CD4-positive, CD25-positive, alpha-beta regulatory T cell (primary cell): Measurements from ENCODE around the gene KRT33A. TPM values are rescaled to one million over a fixed set of nuclear protein-coding genes. Genes with fewer than 3 reads are reported as not detected.
A peak's percentile ranks its signal among the peaks of the same experiment; 100 is the strongest.

Source experiments
- ATAC-seq, 2 donors: fragments of 150-1000 bp; cut with Tn5 transposase; one replicate each; pipeline ENCODE4 v1.10.0; 2021; ENCODE audit warnings: low read depth in 2 of 2, moderate number of reproducible peaks in 2 of 2, moderate library complexity in 1 of 2
- DNase-seq, 3 donors: peaks; one replicate each; pipeline versions ENCODE4 v3.0.0 to v3.0.0-alpha.2; 2012 to 2022; ENCODE audit warnings: mixed read lengths in 1 of 3
- H3K27ac ChIP-seq: one replicate; pipeline ENCODE4 v1.7.0; 2013; ENCODE audit warnings: mild to moderate bottlenecking, low read length; ENCODE audit not compliant: insufficient read depth, poor library complexity, severe bottlenecking
- H3K27me3 ChIP-seq: one replicate; pipeline ENCODE4 v1.7.0; 2013; ENCODE audit warnings: low read length; ENCODE audit not compliant: control insufficient read depth, insufficient read depth
- H3K36me3 ChIP-seq: one replicate; pipeline ENCODE4 v1.7.0; 2013; ENCODE audit warnings: mild to moderate bottlenecking, low read length, moderate library complexity; ENCODE audit not compliant: control insufficient read depth, insufficient read depth
- H3K4me1 ChIP-seq: 2 replicates; pipeline ENCODE4 v1.7.0; 2013; ENCODE audit warnings: mild to moderate bottlenecking, low read length; ENCODE audit not compliant: insufficient read depth, control insufficient read depth, poor library complexity, severe bottlenecking
- H3K4me3 ChIP-seq: one replicate; pipeline ENCODE4 v1.7.0; 2013; ENCODE audit warnings: low read depth, mild to moderate bottlenecking, low read length, moderate library complexity
- H3K9me3 ChIP-seq, 2 experiments: 1 replicate in 1 of 2; 2 replicates in 1 of 2; pipeline ENCODE4 v1.7.0; 2013; ENCODE audit warnings: low read length in 2 of 2, mild to moderate bottlenecking in 1 of 2, moderate library complexity in 1 of 2; ENCODE audit not compliant: control insufficient read depth in 2 of 2
- H3K27ac Mint-ChIP-seq, 3 donors: one replicate each; pipeline ENCODE4 v1.8.0; 2020 to 2022; ENCODE audit warnings: mild to moderate bottlenecking in 3 of 3, mixed read lengths in 3 of 3, moderate library complexity in 2 of 3
- H3K27me3 Mint-ChIP-seq: one replicate; pipeline ENCODE4 v1.8.0; 2022; ENCODE audit warnings: mild to moderate bottlenecking, mixed read lengths
- H3K36me3 Mint-ChIP-seq: one replicate; pipeline ENCODE4 v1.8.0; 2020; ENCODE audit warnings: mixed read lengths
- H3K4me1 Mint-ChIP-seq, 4 donors: one replicate each; pipeline ENCODE4 v1.8.0; 2020 to 2022; ENCODE audit warnings: mixed read lengths in 4 of 4, mild to moderate bottlenecking in 1 of 4
- H3K4me3 Mint-ChIP-seq, 4 donors: one replicate each; pipeline ENCODE4 v1.8.0; 2020 to 2022; ENCODE audit warnings: mild to moderate bottlenecking in 4 of 4, mixed read lengths in 4 of 4, moderate library complexity in 3 of 4
- H3K9me3 Mint-ChIP-seq, 7 donors: one replicate each; pipeline ENCODE4 v1.8.0; 2020 to 2022; ENCODE audit warnings: mixed read lengths in 7 of 7, mild to moderate bottlenecking in 3 of 7, moderate library complexity in 2 of 7
- polyA plus RNA-seq, 4 donors: library from polyadenylated mRNA; unstranded; fragments of 300-500 nt; fragmentation: Illumina TruSeq; gene quantifications; one replicate each; pipeline ENCODE4 v1.2.3, GENCODE V29; 2021
- total RNA-seq: library from RNA; stranded (reverse); gene quantifications from one replicate; pipeline ENCODE4 v1.2.3, GENCODE V29; 2022

The KRT33A gene
- total and polyA plus RNA-seq, 5 donors from 2014 or later = not detected

- Mint-ChIP-seq H3K36me3 (peaks cover 3% of the 10 kb centered on the region), H3K27me3 (no peaks in the 10 kb centered on the region), H3K4me3 (no peak overlapping the region), H3K4me1 (peaks cover 2 to 34% (median 15%) of the 10 kb centered on the region in 4 donors), H3K27ac (peak overlapping the region; percentile 14 to 85 (median 76)), H3K9me3 (peaks cover 0 to 12% (median 3%) of the 10 kb centered on the region in 7 donors)
- H3K9me3 ChIP-seq = no peaks in the 10 kb centered on the region
- peak; percentile 57 to 85 for ATAC-seq
- no peak overlapping the region for H3K4me3 ChIP-seq
- DNase-seq = peak in 2 of 3 donors; percentile 64 to 72
- H3K36me3 ChIP-seq = no peaks in the 10 kb centered on the region
- peaks cover 11% of the 10 kb centered on the region for H3K4me1 ChIP-seq
- no peak overlapping the region for H3K27ac ChIP-seq
- H3K27me3 ChIP-seq = no peaks in the 10 kb centered on the region
Measured at GRCh38 chr17:41322094-41322902, 28.3 kb downstream of the KRT33A start.

- H3K4me1 ChIP-seq = peaks cover 6% of the 10 kb centered on the region
- Mint-ChIP-seq H3K36me3 (peaks cover 3% of the 10 kb centered on the region), H3K9me3 (peaks cover 0 to 12% (median 4%) of the 10 kb centered on the region in 7 donors), H3K4me1 (peaks cover 2 to 28% (median 13%) of the 10 kb centered on the region in 4 donors), H3K4me3 (no peak overlapping the region), H3K27me3 (peaks cover 8% of the 10 kb centered on the region), H3K27ac (peak overlapping the region in 1 of 3 donors; percentile 82)
- no peak overlapping the region for H3K4me3 ChIP-seq
- H3K36me3 ChIP-seq = no peaks in the 10 kb centered on the region
- no peak for ATAC-seq
- no peak for DNase-seq
- no peaks in the 10 kb centered on the region for H3K27me3 ChIP-seq
- H3K9me3 ChIP-seq = no peaks in the 10 kb centered on the region
- H3K27ac ChIP-seq = no peak overlapping the region
Measured at GRCh38 chr17:41318231-41318630, 32.4 kb downstream of the KRT33A start.

GRCh38 chr17:41315814-41316445 lies 34.7 kb downstream of the KRT33A start:
- Mint-ChIP-seq H3K27me3 (peaks cover 8% of the 10 kb centered on the region), H3K36me3 (peaks cover 9% of the 10 kb centered on the region), H3K27ac (no peak overlapping the region), H3K9me3 (peaks cover 0 to 14% (median 4%) of the 10 kb centered on the region in 7 donors), H3K4me3 (no peak overlapping the region), H3K4me1 (peaks cover 3 to 28% (median 7%) of the 10 kb centered on the region in 4 donors)
- H3K27me3 ChIP-seq = no peaks in the 10 kb centered on the region
- no peaks in the 10 kb centered on the region for H3K9me3 ChIP-seq
- H3K36me3 ChIP-seq = no peaks in the 10 kb centered on the region
- no peak for ATAC-seq
- no peak overlapping the region for H3K4me3 ChIP-seq
- peaks cover 6% of the 10 kb centered on the region for H3K4me1 ChIP-seq
- no peak for DNase-seq
- H3K27ac ChIP-seq = no peak overlapping the region

GRCh38 chr17:41315204-41315794 lies 35.3 kb downstream of the KRT33A start, which contains the start of gene KRTAP17-1:
Gene KRTAP17-1, minus strand, starts transcription at chr17:41315710. Its CDS starts 60 bp downstream, at chr17:41315650.
- Histone ChIP-seq H3K27me3 (no peaks in the 10 kb centered on the region), H3K4me1 (peaks cover 13% of the 10 kb centered on the region), H3K4me3 (no peak within 1 kb of the TSS), H3K9me3 (no peaks in the 10 kb centered on the region), H3K27ac (no peak within 1 kb of the TSS), H3K36me3 (no peaks in the 10 kb centered on the region)
- H3K27ac Mint-ChIP-seq = no peak within 1 kb of the TSS
- DNase-seq (no peak), ATAC-seq (no peak)
- peaks cover 0 to 10% (median 4%) of the 10 kb centered on the region in 7 donors for H3K9me3 Mint-ChIP-seq
- peaks cover 5 to 32% (median 11%) of the 10 kb centered on the region in 4 donors for H3K4me1 Mint-ChIP-seq
- H3K4me3 Mint-ChIP-seq = no peak within 1 kb of the TSS
- H3K27me3 Mint-ChIP-seq = peaks cover 8% of the 10 kb centered on the region
- H3K36me3 Mint-ChIP-seq = peaks cover 9% of the 10 kb centered on the region

GRCh38 chr17:41311111-41311510 lies 39.5 kb downstream of the KRT33A start:
- Histone ChIP-seq H3K27me3 (no peaks in the 10 kb centered on the region), H3K9me3 (no peaks in the 10 kb centered on the region), H3K36me3 (no peaks in the 10 kb centered on the region), H3K4me1 (peaks cover 52% of the 10 kb centered on the region), H3K4me3 (no peak overlapping the region), H3K27ac (no peak overlapping the region)
- Mint-ChIP-seq H3K27ac (peak overlapping the region; percentile 85 to 99 (median 94)), H3K9me3 (peaks cover 0 to 2% (median 0%) of the 10 kb centered on the region in 7 donors), H3K27me3 (peaks cover 8% of the 10 kb centered on the region), H3K4me1 (peaks cover 25 to 70% (median 46%) of the 10 kb centered on the region in 4 donors), H3K4me3 (peak overlapping the region in 1 of 4 donors; percentile 16), H3K36me3 (peaks cover 9% of the 10 kb centered on the region)
- ATAC-seq = no peak
- peak in 1 of 3 donors; percentile 71 for DNase-seq

GRCh38 chr17:41308918-41309359 lies 41.7 kb downstream of the KRT33A start, which contains the start of gene KRTAP16-1:
Gene KRTAP16-1, minus strand, starts transcription at chr17:41309309. Its CDS starts 56 bp downstream, at chr17:41309253.
- peak within 1 kb of the TSS; percentile 83 for H3K27ac ChIP-seq
- Mint-ChIP-seq H3K27ac (peak within 1 kb of the TSS; percentile 99), H3K36me3 (peaks cover 9% of the 10 kb centered on the region), H3K4me1 (peaks cover 25 to 79% (median 54%) of the 10 kb centered on the region in 4 donors), H3K27me3 (no peaks in the 10 kb centered on the region), H3K9me3 (peaks cover 0 to 2% (median 0%) of the 10 kb centered on the region in 7 donors), H3K4me3 (peak within 1 kb of the TSS; percentile 82 to 88 (median 84))
- H3K27me3 ChIP-seq = no peaks in the 10 kb centered on the region
- ATAC-seq = peak in 1 of 2 donors; percentile 29
- H3K4me1 ChIP-seq = peaks cover 55% of the 10 kb centered on the region
- peak within 1 kb of the TSS; percentile 49 for H3K4me3 ChIP-seq
- no peaks in the 10 kb centered on the region for H3K36me3 ChIP-seq
- H3K9me3 ChIP-seq = no peaks in the 10 kb centered on the region
- peak in 2 of 3 donors; percentile 22 to 89 for DNase-seq

- peaks cover 9% of the 10 kb centered on the region for H3K36me3 Mint-ChIP-seq
- ATAC-seq = peak; percentile 87 to 88
- H3K4me3 Mint-ChIP-seq = peak overlapping the region; percentile 82 to 88 (median 84)
- no peaks in the 10 kb centered on the region for H3K27me3 Mint-ChIP-seq
- peak overlapping the region; percentile 99 for H3K27ac Mint-ChIP-seq
- Histone ChIP-seq H3K4me3 (peak overlapping the region; percentile 49), H3K4me1 (peaks cover 55% of the 10 kb centered on the region), H3K27ac (peak overlapping the region; percentile 83), H3K36me3 (no peaks in the 10 kb centered on the region), H3K27me3 (no peaks in the 10 kb centered on the region), H3K9me3 (no peaks in the 10 kb centered on the region)
- peak; percentile 69 to 98 (median 93) for DNase-seq
- H3K4me1 Mint-ChIP-seq = peaks cover 25 to 80% (median 54%) of the 10 kb centered on the region in 4 donors
- H3K9me3 Mint-ChIP-seq = peaks cover 0 to 2% (median 0%) of the 10 kb centered on the region in 7 donors
Measured at GRCh38 chr17:41308251-41308917, 42.2 kb downstream of the KRT33A start.
